ENCODE measurements around the gene MPP4. TPM values are rescaled to one million over a fixed set of nuclear protein-coding genes. Genes with fewer than 3 reads are reported as not detected.
"Not testable (repeated sequence)": the region's sequence is repeated elsewhere in the genome, so short reads cannot be mapped to it uniquely, and the experiment has no call there.

The MPP4 gene
- total RNA-seq, 1 donor from 2014 or later, result 2.9 TPM

DNA sequence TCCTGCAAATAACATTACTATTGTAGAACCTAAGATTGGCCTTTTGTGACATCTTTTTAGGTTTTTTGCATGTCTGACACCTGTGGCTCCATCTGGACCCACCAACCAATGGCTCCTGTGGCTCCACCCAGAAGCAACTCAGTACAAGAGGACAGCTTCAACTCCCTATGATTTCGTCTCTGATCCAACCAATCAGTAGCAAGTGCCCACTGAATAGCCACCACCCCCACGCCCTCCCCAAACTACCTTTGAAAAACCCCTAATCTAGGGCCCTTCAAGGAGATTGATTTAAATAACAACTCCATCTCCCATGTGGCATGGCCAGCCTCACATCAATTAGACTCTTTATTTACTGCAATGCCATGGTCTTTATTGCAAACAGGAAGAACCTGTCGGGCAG lies 23.6 kb downstream of the MPP4 start:
- Histone ChIP-seq H3K9ac (ENCODE audit: low read length) (no peak overlapping the region), H3K27me3 (ENCODE audit: insufficient read depth, low read length) (no peaks in the 10 kb centered on the region), H3K27ac (ENCODE audit: low read depth, low read length) (no peak overlapping the region), H3K9me3 (ENCODE audit: insufficient read depth, low read depth, low read length) (no peaks in the 10 kb centered on the region), H3K79me2 (ENCODE audit: insufficient read depth, low read length) (no peaks in the 10 kb centered on the region), H3K4me1 (ENCODE audit: insufficient read depth, low read length) (peaks cover 6% of the 10 kb centered on the region), H3K4me2 (ENCODE audit: low read length) (no peak overlapping the region), H2AFZ (ENCODE audit: low read depth, low read length) (no peak overlapping the region), H4K20me1 (ENCODE audit: insufficient read depth, low read length) (no peaks in the 10 kb centered on the region), H3K4me3 (ENCODE audit: insufficient read depth, low read depth, low read length) (no peak overlapping the region), H3K36me3 (ENCODE audit: insufficient read depth, low read length) (no peaks in the 10 kb centered on the region)
- Mint-ChIP-seq H3K4me3 (ENCODE audit: unreplicated experiment) (no peak overlapping the region), H3K27me3 (ENCODE audit: low read depth, unreplicated experiment) (peaks cover 3% of the 10 kb centered on the region), H3K36me3 (ENCODE audit: low read depth, unreplicated experiment) (peaks cover 5% of the 10 kb centered on the region), H3K27ac (ENCODE audit: unreplicated experiment) (no peak overlapping the region), H3K4me1 (ENCODE audit: low read depth, unreplicated experiment) (no peaks in the 10 kb centered on the region), H3K9me3 (ENCODE audit: unreplicated experiment) (no peaks in the 10 kb centered on the region)
- DNase-seq (ENCODE audit: low read depth) (no peak), FAIRE-seq (no peak)
- no peak for TF ChIP-seq EZH2 (IDR thresholded peaks at IDR 0.05; ENCODE audit: insufficient read depth, low read length)
- TF ChIP-seq, protein P1, sequence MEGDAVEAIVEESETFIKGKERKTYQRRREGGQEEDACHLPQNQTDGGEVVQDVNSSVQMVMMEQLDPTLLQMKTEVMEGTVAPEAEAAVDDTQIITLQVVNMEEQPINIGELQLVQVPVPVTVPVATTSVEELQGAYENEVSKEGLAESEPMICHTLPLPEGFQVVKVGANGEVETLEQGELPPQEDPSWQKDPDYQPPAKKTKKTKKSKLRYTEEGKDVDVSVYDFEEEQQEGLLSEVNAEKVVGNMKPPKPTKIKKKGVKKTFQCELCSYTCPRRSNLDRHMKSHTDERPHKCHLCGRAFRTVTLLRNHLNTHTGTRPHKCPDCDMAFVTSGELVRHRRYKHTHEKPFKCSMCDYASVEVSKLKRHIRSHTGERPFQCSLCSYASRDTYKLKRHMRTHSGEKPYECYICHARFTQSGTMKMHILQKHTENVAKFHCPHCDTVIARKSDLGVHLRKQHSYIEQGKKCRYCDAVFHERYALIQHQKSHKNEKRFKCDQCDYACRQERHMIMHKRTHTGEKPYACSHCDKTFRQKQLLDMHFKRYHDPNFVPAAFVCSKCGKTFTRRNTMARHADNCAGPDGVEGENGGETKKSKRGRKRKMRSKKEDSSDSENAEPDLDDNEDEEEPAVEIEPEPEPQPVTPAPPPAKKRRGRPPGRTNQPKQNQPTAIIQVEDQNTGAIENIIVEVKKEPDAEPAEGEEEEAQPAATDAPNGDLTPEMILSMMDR (IDR thresholded peaks at IDR 0.05; ENCODE audit: insufficient read depth, low read depth, low read length), result no peak

DNA sequence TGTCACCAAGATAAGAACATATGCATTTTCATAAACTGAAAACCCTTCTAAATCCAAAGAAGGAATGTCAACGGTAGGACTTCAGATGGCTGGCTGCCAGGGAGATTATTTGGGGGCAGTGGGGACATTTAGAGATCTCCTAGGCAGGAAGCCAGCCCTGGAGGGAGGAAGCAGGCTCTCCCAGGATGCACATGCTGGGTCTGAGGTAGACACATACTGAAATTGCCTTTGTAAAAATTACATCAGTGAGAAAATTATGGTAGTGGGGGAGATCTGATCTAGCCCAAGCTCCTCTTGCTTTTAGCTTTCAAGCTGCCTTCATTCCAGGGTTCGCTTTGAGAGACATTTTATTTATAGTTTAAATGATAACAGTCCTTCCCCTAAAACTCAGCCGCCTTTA lies 24.1 kb downstream of the MPP4 start:
- Histone ChIP-seq H3K4me3 (ENCODE audit: insufficient read depth, low read depth, low read length) (no peak overlapping the region), H3K4me2 (ENCODE audit: low read length) (no peak overlapping the region), H3K27ac (ENCODE audit: low read depth, low read length) (no peak overlapping the region), H3K9ac (ENCODE audit: low read length) (no peak overlapping the region), H3K9me3 (ENCODE audit: insufficient read depth, low read depth, low read length) (no peaks in the 10 kb centered on the region), H3K36me3 (ENCODE audit: insufficient read depth, low read length) (no peaks in the 10 kb centered on the region), H3K79me2 (ENCODE audit: insufficient read depth, low read length) (no peaks in the 10 kb centered on the region), H3K4me1 (ENCODE audit: insufficient read depth, low read length) (peaks cover 6% of the 10 kb centered on the region), H4K20me1 (ENCODE audit: insufficient read depth, low read length) (no peaks in the 10 kb centered on the region), H2AFZ (ENCODE audit: low read depth, low read length) (no peak overlapping the region), H3K27me3 (ENCODE audit: insufficient read depth, low read length) (no peaks in the 10 kb centered on the region)
- no peak for TF ChIP-seq EZH2 (IDR thresholded peaks at IDR 0.05; ENCODE audit: insufficient read depth, low read length)
- TF ChIP-seq, protein P1 (IDR thresholded peaks at IDR 0.05; ENCODE audit: insufficient read depth, low read depth, low read length), result no peak
- H3K4me3 Mint-ChIP-seq (ENCODE audit: unreplicated experiment), result no peak overlapping the region
- no peaks in the 10 kb centered on the region for H3K9me3 Mint-ChIP-seq (ENCODE audit: unreplicated experiment)
- no peaks in the 10 kb centered on the region for H3K4me1 Mint-ChIP-seq (ENCODE audit: low read depth, unreplicated experiment)
- H3K36me3 Mint-ChIP-seq (ENCODE audit: low read depth, unreplicated experiment), result peaks cover 5% of the 10 kb centered on the region
- H3K27ac Mint-ChIP-seq (ENCODE audit: unreplicated experiment), result no peak overlapping the region
- peaks cover 3% of the 10 kb centered on the region for H3K27me3 Mint-ChIP-seq (ENCODE audit: low read depth, unreplicated experiment)
- DNase-seq (ENCODE audit: low read depth) (no peak), FAIRE-seq (no peak)

DNA sequence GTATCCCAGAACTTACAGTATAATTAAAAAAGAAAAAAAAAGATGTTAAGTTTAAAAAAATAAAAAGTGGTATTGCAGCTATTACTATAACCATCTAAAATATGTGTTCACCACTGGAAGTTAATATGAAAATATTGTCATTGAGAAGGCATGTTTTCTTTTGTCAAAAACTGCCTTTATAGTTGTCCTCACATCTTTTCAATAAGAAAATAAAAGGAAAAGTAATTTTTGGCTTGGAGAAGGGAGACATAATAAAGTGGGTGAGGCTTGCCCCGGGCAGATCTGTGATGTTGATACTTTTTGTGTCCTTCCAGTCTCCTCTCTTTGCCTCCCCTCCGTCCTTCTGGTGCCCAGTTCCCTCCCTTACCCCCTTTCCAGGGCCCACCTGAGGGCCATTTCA lies 24.9 kb downstream of the MPP4 start:
- DNase-seq (ENCODE audit: low read depth), result no peak
- Histone ChIP-seq H3K36me3 (ENCODE audit: insufficient read depth, low read length) (no peaks in the 10 kb centered on the region), H3K9ac (ENCODE audit: low read length) (no peak overlapping the region), H3K4me3 (ENCODE audit: insufficient read depth, low read depth, low read length) (no peak overlapping the region), H3K79me2 (ENCODE audit: insufficient read depth, low read length) (no peaks in the 10 kb centered on the region), H3K4me1 (ENCODE audit: insufficient read depth, low read length) (peaks cover 10% of the 10 kb centered on the region), H3K9me3 (ENCODE audit: insufficient read depth, low read depth, low read length) (no peaks in the 10 kb centered on the region), H2AFZ (ENCODE audit: low read depth, low read length) (no peak overlapping the region), H3K27ac (ENCODE audit: low read depth, low read length) (no peak overlapping the region), H4K20me1 (ENCODE audit: insufficient read depth, low read length) (no peaks in the 10 kb centered on the region), H3K27me3 (ENCODE audit: insufficient read depth, low read length) (no peaks in the 10 kb centered on the region), H3K4me2 (ENCODE audit: low read length) (no peak overlapping the region)
- Mint-ChIP-seq H3K27ac (ENCODE audit: unreplicated experiment) (no peak overlapping the region), H3K36me3 (ENCODE audit: low read depth, unreplicated experiment) (peaks cover 5% of the 10 kb centered on the region), H3K9me3 (ENCODE audit: unreplicated experiment) (no peaks in the 10 kb centered on the region), H3K27me3 (ENCODE audit: low read depth, unreplicated experiment) (peaks cover 3% of the 10 kb centered on the region), H3K4me3 (ENCODE audit: unreplicated experiment) (no peak overlapping the region), H3K4me1 (ENCODE audit: low read depth, unreplicated experiment) (no peaks in the 10 kb centered on the region)
- TF ChIP-seq EZH2 (IDR thresholded peaks at IDR 0.05; ENCODE audit: insufficient read depth, low read length), result no peak
- TF ChIP-seq, protein P1 (IDR thresholded peaks at IDR 0.05; ENCODE audit: insufficient read depth, low read depth, low read length), result no peak
- no peak for FAIRE-seq

DNA sequence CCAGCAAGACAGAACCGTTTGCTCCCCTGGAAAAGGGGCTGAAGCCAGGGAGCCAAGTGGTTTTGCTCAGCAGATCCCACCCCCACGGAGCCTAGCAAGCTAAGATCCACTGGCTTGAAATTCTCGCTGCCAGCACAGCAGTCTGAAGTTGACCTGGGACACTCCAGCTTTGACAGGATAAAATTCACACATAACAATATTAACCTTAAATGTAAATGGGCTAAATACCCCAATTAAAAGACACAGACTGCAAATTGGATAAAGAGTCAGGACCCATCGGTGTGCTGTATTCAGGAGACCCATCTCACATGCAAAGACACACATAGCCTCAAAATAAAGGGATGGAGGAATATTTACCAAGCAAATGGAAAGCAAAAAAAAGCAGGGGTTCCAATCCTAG lies 27.2 kb downstream of the MPP4 start:
- H3K4me3 Mint-ChIP-seq (ENCODE audit: unreplicated experiment); H2AFZ ChIP-seq (ENCODE audit: low read depth, low read length); FAIRE-seq; H3K36me3 Mint-ChIP-seq (ENCODE audit: low read depth, unreplicated experiment); H3K27ac ChIP-seq (ENCODE audit: low read depth, low read length); H3K9ac ChIP-seq (ENCODE audit: low read length); H3K27ac Mint-ChIP-seq (ENCODE audit: unreplicated experiment); H3K9me3 ChIP-seq (ENCODE audit: insufficient read depth, low read depth, low read length); H3K27me3 Mint-ChIP-seq (ENCODE audit: low read depth, unreplicated experiment); H3K9me3 Mint-ChIP-seq (ENCODE audit: unreplicated experiment); H3K4me1 Mint-ChIP-seq (ENCODE audit: low read depth, unreplicated experiment); H4K20me1 ChIP-seq (ENCODE audit: insufficient read depth, low read length); H3K27me3 ChIP-seq (ENCODE audit: insufficient read depth, low read length); H3K79me2 ChIP-seq (ENCODE audit: insufficient read depth, low read length); H3K4me3 ChIP-seq (ENCODE audit: insufficient read depth, low read depth, low read length); H3K4me2 ChIP-seq (ENCODE audit: low read length); DNase-seq (ENCODE audit: low read depth); H3K36me3 ChIP-seq (ENCODE audit: insufficient read depth, low read length): not testable (repeated sequence)
- peaks cover 10% of the 10 kb centered on the region for H3K4me1 ChIP-seq (ENCODE audit: insufficient read depth, low read length)

Data from astrocyte (in vitro differentiated cells and primary cell).